ENCODE data around the gene PCBP4.
"Not testable (repeated sequence)": the region's sequence is repeated elsewhere in the genome, so short reads cannot be mapped to it uniquely, and the experiment has no call there.

PCBP4 gene

GRCh38 chr3:51995346-51996163 lies 28.3 kb upstream of the PCBP4 start, which contains the start of gene RPL29:
TSS of gene RPL29 (minus strand) at chr3:51995895. CDS start at chr3:51995461, 434 bp downstream.
- DNase-seq, result peak; percentile 42 to 92 (median 85)

DNA sequence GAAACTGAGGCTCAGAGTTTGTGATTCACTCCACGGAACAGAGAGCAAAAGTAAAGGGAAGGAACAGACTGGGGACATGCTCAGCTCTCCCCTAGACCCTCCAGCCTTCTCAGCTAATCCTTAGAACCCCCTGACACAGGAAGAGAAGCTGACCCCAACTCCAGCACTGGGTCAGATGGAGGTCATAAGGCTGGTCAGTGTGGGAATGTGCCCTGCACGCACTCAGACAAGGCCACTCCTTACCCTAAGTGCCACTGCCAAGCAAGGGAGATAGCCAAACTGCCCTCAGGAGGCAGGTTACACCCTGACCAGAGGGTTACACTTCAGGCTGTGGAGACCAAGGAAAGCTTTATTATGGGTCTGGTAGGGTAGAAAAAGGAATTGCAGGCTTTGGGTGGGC lies 27.3 kb upstream of the PCBP4 start:
- no peak for DNase-seq

DNA sequence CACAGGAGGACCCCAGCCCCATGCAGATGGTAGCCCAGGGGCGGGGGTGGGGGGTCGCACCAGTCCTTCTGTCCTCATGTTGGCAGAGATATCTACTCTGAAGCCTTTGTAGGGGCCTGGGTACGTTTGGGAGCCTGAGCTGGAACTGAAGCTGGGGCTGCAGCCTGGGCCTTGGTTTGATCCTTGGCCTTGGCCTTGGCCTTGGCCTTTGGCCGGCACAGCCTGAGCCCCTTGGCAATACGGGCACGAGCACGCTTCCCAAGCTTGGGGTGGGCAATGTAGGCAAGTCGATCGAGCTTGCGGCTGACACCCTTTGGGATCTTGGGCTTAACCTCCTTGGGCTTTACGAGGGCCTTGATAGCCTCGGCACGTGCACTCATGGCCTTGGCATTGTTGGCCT lies 26.4 kb upstream of the PCBP4 start:
- not testable (repeated sequence) for DNase-seq

DNA sequence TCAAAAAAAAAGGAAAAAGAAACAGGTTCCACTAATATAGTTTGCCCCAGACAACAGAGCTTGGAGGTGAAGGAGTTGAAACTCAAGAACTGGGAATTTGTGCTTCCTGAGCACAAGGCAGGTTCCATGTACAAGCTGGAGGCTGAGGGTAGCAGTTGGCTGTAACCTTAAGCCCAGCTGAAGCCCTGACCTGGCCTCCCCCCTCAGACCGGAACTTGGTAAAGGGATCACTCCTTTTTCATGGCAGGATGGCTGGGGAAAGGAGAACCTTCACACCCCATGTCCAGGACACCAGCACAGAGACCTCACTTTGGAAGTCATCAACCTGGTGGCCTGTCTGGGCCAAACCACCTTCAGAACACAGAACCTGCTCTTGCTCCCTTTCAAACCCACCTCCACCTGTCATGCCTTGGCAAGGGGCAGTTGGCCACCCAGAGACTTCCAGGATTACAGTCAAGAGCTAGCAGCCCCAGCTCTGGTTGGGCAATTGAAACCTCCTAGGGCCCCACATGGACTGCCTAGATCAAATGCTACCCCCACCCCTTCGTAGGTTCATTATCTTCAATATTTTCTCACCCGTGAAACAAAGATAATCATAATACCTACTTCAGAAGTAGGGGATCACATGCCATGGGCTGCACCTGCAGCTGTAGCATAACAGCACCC lies 24.9 kb upstream of the PCBP4 start:
- DNase-seq, result no peak

GRCh38 chr3:51990501-51990971 lies 23.3 kb upstream of the PCBP4 start:
- DNase-seq, result not testable (repeated sequence)

DNA sequence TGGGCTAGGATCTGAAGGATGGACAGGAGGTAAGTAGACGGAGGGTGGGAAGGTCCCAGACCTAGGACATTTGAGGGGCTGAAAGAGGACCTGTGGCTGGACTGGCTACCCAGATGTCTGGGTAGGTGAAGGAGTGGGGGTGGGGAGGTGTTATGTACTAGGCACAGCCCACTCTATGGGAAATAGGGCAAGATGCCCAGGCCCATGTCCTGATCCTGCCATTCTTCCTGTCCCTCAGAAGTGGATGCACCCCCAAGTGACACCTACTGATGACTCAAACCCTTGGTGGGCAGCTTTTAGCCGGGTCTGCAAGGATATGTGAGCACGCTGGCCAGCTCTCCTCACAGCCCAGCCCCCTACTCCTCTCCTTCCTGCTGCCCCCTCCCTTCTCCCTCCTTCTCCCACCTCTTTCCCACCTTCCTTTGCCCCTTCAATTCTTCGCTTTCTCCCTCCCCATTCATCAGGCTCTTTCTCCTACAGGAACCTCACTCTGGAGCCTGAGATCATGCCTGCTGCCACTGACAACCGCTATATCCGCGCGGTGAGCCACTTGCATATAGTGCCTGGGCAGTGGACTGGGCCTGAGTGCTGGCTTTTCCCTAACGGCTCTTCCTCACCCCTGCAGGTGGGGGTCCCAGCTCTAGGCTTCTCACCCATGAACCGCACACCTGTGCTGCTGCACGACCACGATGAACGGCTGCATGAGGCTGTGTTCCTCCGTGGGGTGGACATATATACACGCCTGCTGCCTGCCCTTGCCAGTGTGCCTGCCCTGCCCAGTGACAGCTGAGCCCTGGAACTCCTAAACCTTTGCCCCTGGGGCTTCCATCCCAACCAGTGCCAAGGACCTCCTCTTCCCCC lies 21.3 kb upstream of the PCBP4 start:
- DNase-seq, result no peak

DNA sequence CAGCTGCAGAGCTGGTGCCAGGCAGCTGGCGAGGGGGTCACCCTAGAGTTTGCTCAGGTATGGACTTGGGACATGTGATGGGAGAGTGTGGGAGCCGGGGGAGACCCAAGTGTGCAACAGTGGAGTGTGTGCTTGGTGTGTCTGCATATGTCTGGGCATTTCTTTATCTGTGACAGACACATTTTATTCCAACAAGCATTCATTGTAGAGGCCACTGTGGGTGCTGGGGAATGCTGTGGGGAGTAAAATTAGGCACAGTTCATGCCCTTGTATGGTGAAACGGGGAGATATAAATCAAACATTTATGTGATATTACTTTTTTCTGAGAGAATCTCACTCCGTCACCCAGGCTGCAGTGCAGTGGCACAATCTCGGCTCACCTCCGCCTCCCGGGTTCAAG lies 20.3 kb upstream of the PCBP4 start:
- DNase-seq, result no peak

- DNase-seq, result no peak
These were observed 19.0 kb upstream of the PCBP4 start for GRCh38 chr3:51986010-51986947.

GRCh38 chr3:51985063-51985462 lies 17.8 kb upstream of the PCBP4 start:
- no peak for DNase-seq

GRCh38 chr3:51984269-51984647 lies 17.0 kb upstream of the PCBP4 start:
- DNase-seq, result no peak

- DNase-seq, result no peak
These were observed 16.5 kb upstream of the PCBP4 start for GRCh38 chr3:51983578-51984268.

- peak in 56 of 58 donors; percentile 13 to 81 (median 68) for DNase-seq
These were observed 15.8 kb upstream of the PCBP4 start, which contains the start of gene ACY1 for GRCh38 chr3:51982838-51983577. TSS of gene ACY1 (plus strand) at chr3:51983535. CDS start at chr3:51984065, 530 bp downstream.

DNA sequence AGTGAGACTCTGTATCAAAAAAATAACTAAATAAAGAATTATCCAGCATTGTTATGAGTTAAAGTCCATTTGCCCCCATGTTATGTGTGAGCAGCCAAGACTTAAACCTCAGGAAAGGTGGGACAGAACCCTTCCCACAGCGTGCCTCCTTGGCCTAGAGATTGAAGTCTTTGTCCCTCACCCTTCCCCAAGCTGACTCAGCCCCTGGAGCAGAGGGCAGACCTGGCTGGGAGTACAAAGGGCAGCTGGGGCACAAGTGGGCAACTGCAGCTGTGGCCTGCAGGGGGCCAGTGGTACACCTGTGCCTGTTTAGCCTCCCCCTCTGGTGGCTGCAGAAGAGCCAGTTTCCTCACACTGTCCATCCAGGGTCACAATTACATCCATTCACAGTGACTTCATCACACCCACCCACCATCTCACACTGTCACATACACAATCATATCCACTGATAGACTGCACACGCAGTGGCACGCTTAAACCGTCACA lies 15.1 kb upstream of the PCBP4 start:
- DNase-seq, result peak in 1 of 58 donors; percentile 43

DNA sequence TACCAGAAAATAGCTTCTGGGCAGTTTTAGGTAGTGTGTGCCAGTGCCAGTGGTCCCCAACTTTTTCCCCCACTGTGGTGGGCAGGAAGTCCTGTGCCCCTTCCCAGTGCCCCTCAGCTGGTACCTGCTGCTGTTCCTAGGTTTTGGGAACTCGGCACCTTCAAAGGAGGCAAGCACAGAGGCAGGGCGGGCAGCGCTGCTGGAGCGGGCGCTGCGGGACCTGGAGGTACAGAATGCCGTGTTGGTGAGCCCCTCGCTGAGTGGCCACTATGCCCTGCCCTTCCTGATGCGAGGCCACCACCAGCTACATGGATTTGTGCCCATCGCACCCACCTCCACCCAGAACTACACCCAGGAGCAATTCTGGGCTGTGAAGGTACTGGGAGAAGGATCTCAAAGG lies 13.0 kb upstream of the PCBP4 start:
- DNase-seq, result no peak

DNA sequence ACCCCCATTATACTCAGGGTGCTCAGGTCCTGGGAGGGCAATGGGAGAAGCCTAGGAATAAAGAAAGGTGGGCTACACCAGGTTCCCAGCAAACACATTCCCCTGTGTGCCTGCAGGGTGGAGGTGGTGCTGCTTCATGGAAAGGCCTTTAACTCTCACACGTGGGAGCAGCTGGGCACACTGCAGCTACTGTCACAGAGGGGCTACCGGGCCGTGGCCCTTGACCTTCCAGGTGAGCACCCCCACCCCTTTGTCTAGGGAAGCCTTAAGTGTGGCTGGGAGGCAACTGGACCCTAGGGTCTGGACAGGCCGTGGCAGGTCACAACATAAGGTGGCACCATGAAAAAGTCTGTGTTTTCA lies 10.9 kb upstream of the PCBP4 start:
- DNase-seq, result no peak

- no peak for DNase-seq
These were observed 10.3 kb upstream of the PCBP4 start for GRCh38 chr3:51977446-51978142.

- peak in 57 of 58 donors; percentile 47 to 92 (median 79) for DNase-seq
These were observed 8.7 kb upstream of the PCBP4 start for GRCh38 chr3:51975852-51976549.

All from anterior cingulate cortex (tissue), 58 donors.